Suprapubic skin (tissue), 4 donors: ENCODE results near the gene C2orf66. TPM values are rescaled to one million over a fixed set of nuclear protein-coding genes. Genes with fewer than 3 reads are reported as not detected.

Experiments used
- DNase-seq, 2 donors: peaks; one replicate each; pipeline ENCODE4 v3.0.0-alpha.2; 2019; ENCODE audit warnings: low spot score in 2 of 2
- H3K27ac ChIP-seq: fragments of 200-600 bp; sonication (generic); one replicate; pipeline ENCODE4 v1.5.1; 2019
- H3K27me3 ChIP-seq: fragments of 200-600 bp; sonication (generic); one replicate; pipeline ENCODE4 v1.5.1; 2019
- H3K36me3 ChIP-seq: fragments of 200-600 bp; sonication (generic); one replicate; pipeline ENCODE4 v1.5.1; 2019
- H3K4me1 ChIP-seq: fragments of 200-600 bp; sonication (generic); one replicate; pipeline ENCODE4 v1.5.1; 2019
- H3K4me3 ChIP-seq: fragments of 200-600 bp; sonication (generic); one replicate; pipeline ENCODE4 v1.5.1; 2019; ENCODE audit warnings: mild to moderate bottlenecking
- H3K9me3 ChIP-seq: fragments of 200-600 bp; sonication (generic); one replicate; pipeline ENCODE4 v1.5.1; 2019
- CTCF ChIP-seq, 2 donors: fragments of 200-600 bp in 1 of 2; fragments of 450-650 bp in 1 of 2; sonication (generic) in 1 of 2; IDR thresholded peaks; one replicate each; pipeline ENCODE4 v1.5.1; 2016 to 2019; ENCODE audit warnings: antibody characterized with exemption in 2 of 2, mild to moderate bottlenecking in 1 of 2, moderate library complexity in 1 of 2
- EP300 ChIP-seq: sonication (generic); formaldehyde crosslinking; IDR thresholded peaks from one replicate; pipeline ENCODE4 v1.6.1; 2017; ENCODE audit warnings: antibody characterized with exemption
- POLR2A ChIP-seq, 2 donors: fragments of 450-650 bp; IDR thresholded peaks; one replicate each; pipeline ENCODE4 v1.6.1; 2017; ENCODE audit warnings: antibody characterized with exemption in 2 of 2, mild to moderate bottlenecking in 2 of 2, moderate library complexity in 2 of 2
- POLR2AphosphoS5 ChIP-seq, 3 donors: sonication (generic); formaldehyde crosslinking; IDR thresholded peaks; one replicate each; pipeline ENCODE4 v1.6.1; 2017; ENCODE audit warnings: antibody characterized with exemption in 3 of 3
- WGBS: methylation state at CpG from one replicate; pipeline ENCODE4 v1.1.5; 2018; 5-methylcytosine and 5-hydroxymethylcytosine counted together
- total RNA-seq, 4 donors: library from RNA; depleted of rRNA; stranded (reverse); fragments of >200 nt; gene quantifications; one replicate each; pipeline ENCODE4 v1.1.0, GENCODE V29; 2016

C2orf66 gene
- not detected for total RNA-seq

- Histone ChIP-seq H3K4me3 (no peak within 1 kb of the TSS), H3K27ac (no peak within 1 kb of the TSS), H3K9me3 (no peaks in the 10 kb centered on the region), H3K27me3 (no peaks in the 10 kb centered on the region), H3K4me1 (no peaks in the 10 kb centered on the region), H3K36me3 (no peaks in the 10 kb centered on the region)
- TF ChIP-seq POLR2AphosphoS5 (IDR thresholded peaks at IDR 0.05) (no peak), EP300 (no peak), POLR2A (IDR thresholded peaks at IDR 0.05) (no peak), CTCF (IDR thresholded peaks at IDR 0.05) (no peak)
- 74% methylated on average over 1 of the region's 1 CpG for WGBS
- no peak for DNase-seq
These were observed at the start of gene C2orf66 for GRCh38 chr2:196809260-196809659. TSS of gene C2orf66 (minus strand) at chr2:196809355. CDS start at chr2:196809336, 19 bp downstream.

- no peak for TF ChIP-seq EP300
- TF ChIP-seq POLR2A (IDR thresholded peaks at IDR 0.05): no peak
- TF ChIP-seq CTCF (IDR thresholded peaks at IDR 0.05): no peak
- no peak for TF ChIP-seq POLR2AphosphoS5 (IDR thresholded peaks at IDR 0.05)
- WGBS: 94% methylated on average over 1 of the region's 1 CpG
- no peak for DNase-seq
These were observed 45.5 kb upstream of the C2orf66 start for GRCh38 chr2:196854629-196855028.

GRCh38 chr2:196853301-196854087, 44.3 kb upstream of the C2orf66 start:
- H3K9me3 ChIP-seq: no peaks in the 10 kb centered on the region
- peaks cover 7% of the 10 kb centered on the region for H3K36me3 ChIP-seq
- no peaks in the 10 kb centered on the region for H3K27me3 ChIP-seq
- no peaks in the 10 kb centered on the region for H3K4me1 ChIP-seq
- H3K27ac ChIP-seq: no peak overlapping the region
- WGBS: 76% methylated on average over 4 of the region's 4 CpGs
- H3K4me3 ChIP-seq: no peak overlapping the region
- TF ChIP-seq POLR2AphosphoS5 (IDR thresholded peaks at IDR 0.05) (no peak), CTCF (IDR thresholded peaks at IDR 0.05) (no peak), EP300 (no peak), POLR2A (IDR thresholded peaks at IDR 0.05) (no peak)
- DNase-seq: no peak

More at GRCh38 chr2:196854629-196855028, 45.5 kb upstream of the C2orf66 start:
- Histone ChIP-seq H3K36me3 (peaks cover 14% of the 10 kb centered on the region), H3K27ac (no peak overlapping the region), H3K9me3 (no peaks in the 10 kb centered on the region), H3K4me1 (no peaks in the 10 kb centered on the region), H3K27me3 (no peaks in the 10 kb centered on the region), H3K4me3 (no peak overlapping the region)

- Histone ChIP-seq H3K4me1 (no peaks in the 10 kb centered on the region), H3K27ac (no peak overlapping the region), H3K27me3 (no peaks in the 10 kb centered on the region), H3K9me3 (no peaks in the 10 kb centered on the region), H3K36me3 (peaks cover 8% of the 10 kb centered on the region), H3K4me3 (no peak overlapping the region)
- no peak for TF ChIP-seq CTCF (IDR thresholded peaks at IDR 0.05)
- TF ChIP-seq POLR2AphosphoS5 (IDR thresholded peaks at IDR 0.05): no peak
- no peak for TF ChIP-seq POLR2A (IDR thresholded peaks at IDR 0.05)
- TF ChIP-seq EP300: no peak
- 59% methylated on average over 1 of the region's 1 CpG for WGBS
- no peak for DNase-seq
These were observed 41.9 kb upstream of the C2orf66 start for GRCh38 chr2:196851088-196851487.

GRCh38 chr2:196849895-196850294, 40.7 kb upstream of the C2orf66 start:
- DNase-seq: no peak
- TF ChIP-seq EP300 (no peak), POLR2AphosphoS5 (IDR thresholded peaks at IDR 0.05) (no peak), POLR2A (IDR thresholded peaks at IDR 0.05) (no peak), CTCF (IDR thresholded peaks at IDR 0.05) (no peak)
- H3K9me3 ChIP-seq: no peaks in the 10 kb centered on the region
- peaks cover 13% of the 10 kb centered on the region for H3K36me3 ChIP-seq
- no peak overlapping the region for H3K4me3 ChIP-seq
- H3K27me3 ChIP-seq: no peaks in the 10 kb centered on the region
- no peak overlapping the region for H3K27ac ChIP-seq
- H3K4me1 ChIP-seq: no peaks in the 10 kb centered on the region
